ENCODE measurements around the gene KBTBD12. TPM values are rescaled to one million over a fixed set of nuclear protein-coding genes. Genes with fewer than 3 reads are reported as not detected.
"Not testable (repeated sequence)": the region's sequence is repeated elsewhere in the genome, so short reads cannot be mapped to it uniquely, and the experiment has no call there.

Gene KBTBD12
- total RNA-seq, 5 donors from 2014 or later (not counting 1 experiment from before 2014, with no cell fraction given), result not detected

DNA sequence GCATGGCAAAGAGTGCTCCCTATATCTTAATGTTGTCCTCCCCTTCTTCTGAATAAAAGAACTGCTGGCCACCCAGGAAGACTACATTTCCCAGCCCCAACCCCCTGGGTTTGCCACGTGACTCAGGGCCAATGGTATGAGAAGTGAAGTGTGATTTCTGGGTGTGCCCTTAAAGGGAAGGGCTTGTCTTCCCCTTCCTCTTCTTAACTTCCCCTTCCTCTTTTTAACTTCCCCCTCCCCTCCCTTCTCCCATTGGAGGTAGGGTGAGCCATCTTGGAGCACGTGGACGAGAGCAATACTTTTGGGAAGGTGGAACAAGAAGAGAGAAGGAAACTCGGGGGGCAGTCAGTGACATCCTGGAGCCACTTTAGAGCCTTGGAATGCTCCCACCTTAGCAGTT lies 6.8 kb upstream of the KBTBD12 start:
- ChIA-PET POLR2A (no interaction called here), CTCF (no interaction called here)
- Mint-ChIP-seq H3K4me1 (no peaks in the 10 kb centered on the region), H3K4me3 (no peak overlapping the region), H3K27ac (no peak overlapping the region), H3K36me3 (no peaks in the 10 kb centered on the region), H3K9me3 (peaks cover 0 to 6% (median 5%) of the 10 kb centered on the region in 3 donors), H3K27me3 (peaks cover 47 to 51% of the 10 kb centered on the region in 2 donors)
- H3K36me3 ChIP-seq (ENCODE audit: control insufficient read depth in 2 of 2, extremely low read depth in 1 of 2, insufficient read depth in 1 of 2, low read length in 1 of 2), result no peaks in the 10 kb centered on the region
- no CpG with 5 or more reads among the region's 4 CpGs for WGBS (ENCODE audit: insufficient coverage)
- H3K4me1 ChIP-seq (ENCODE audit: control insufficient read depth in 1 of 2, extremely low read depth in 1 of 2, insufficient read depth in 2 of 2, low read length in 2 of 2), result no peaks in the 10 kb centered on the region
- DNase-seq, result no peak
- H3K27me3 ChIP-seq (replicated peaks in 1 of 2; ENCODE audit: control insufficient read depth in 2 of 2, extremely low read depth in 1 of 2, insufficient read depth in 2 of 2, low read length in 1 of 2), result peaks cover 0 to 24% of the 10 kb centered on the region in 2 experiments
- H3K27ac ChIP-seq (ENCODE audit: low read length), result no peak overlapping the region
- no peak for ATAC-seq (replicated peaks in 1 of 4)
- no peak overlapping the region for H3K4me3 ChIP-seq (ENCODE audit: control insufficient read depth in 1 of 2, extremely low read depth in 1 of 2, low read length in 1 of 2)
- H3K9me3 ChIP-seq, result no peaks in the 10 kb centered on the region

DNA sequence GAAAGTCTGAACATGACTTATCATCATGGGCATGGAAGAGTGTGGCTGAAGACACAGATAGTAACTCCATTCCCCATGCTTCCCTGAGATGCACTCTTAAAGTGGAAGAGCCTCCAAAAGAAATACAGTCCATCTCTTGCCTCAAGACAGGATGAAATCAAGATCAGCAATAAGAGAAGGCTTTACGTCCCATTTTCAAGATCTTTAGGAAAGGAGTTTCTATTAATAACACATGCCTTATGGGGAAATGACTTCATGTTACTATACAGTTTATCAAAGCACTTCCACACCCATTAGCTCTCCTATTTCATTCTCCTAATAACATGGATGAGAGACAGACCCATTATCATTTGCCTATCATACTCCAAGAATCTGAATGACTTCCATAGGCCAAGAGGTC lies 6.1 kb upstream of the KBTBD12 start:
- no peaks in the 10 kb centered on the region for H3K9me3 ChIP-seq
- Mint-ChIP-seq H3K36me3 (no peaks in the 10 kb centered on the region), H3K9me3 (peaks cover 0 to 9% (median 4%) of the 10 kb centered on the region in 3 donors), H3K4me1 (no peaks in the 10 kb centered on the region), H3K27me3 (peaks cover 53 to 56% of the 10 kb centered on the region in 2 donors), H3K4me3 (no peak overlapping the region), H3K27ac (no peak overlapping the region)
- H3K27me3 ChIP-seq (replicated peaks in 1 of 2; ENCODE audit: control insufficient read depth in 2 of 2, extremely low read depth in 1 of 2, insufficient read depth in 2 of 2, low read length in 1 of 2), result peaks cover 0 to 24% of the 10 kb centered on the region in 2 experiments
- no peak overlapping the region for H3K4me3 ChIP-seq (ENCODE audit: control insufficient read depth in 1 of 2, extremely low read depth in 1 of 2, low read length in 1 of 2)
- ATAC-seq (replicated peaks in 1 of 4) (no peak), DNase-seq (no peak)
- CTCF ChIA-PET, result no interaction called here
- H3K27ac ChIP-seq (ENCODE audit: low read length), result no peak overlapping the region
- POLR2A ChIA-PET, result no interaction called here
- H3K4me1 ChIP-seq (ENCODE audit: control insufficient read depth in 1 of 2, extremely low read depth in 1 of 2, insufficient read depth in 2 of 2, low read length in 2 of 2), result no peaks in the 10 kb centered on the region
- no CpG with 5 or more reads among the region's 1 CpG for WGBS (ENCODE audit: insufficient coverage)
- no peaks in the 10 kb centered on the region for H3K36me3 ChIP-seq (ENCODE audit: control insufficient read depth in 2 of 2, extremely low read depth in 1 of 2, insufficient read depth in 1 of 2, low read length in 1 of 2)

DNA sequence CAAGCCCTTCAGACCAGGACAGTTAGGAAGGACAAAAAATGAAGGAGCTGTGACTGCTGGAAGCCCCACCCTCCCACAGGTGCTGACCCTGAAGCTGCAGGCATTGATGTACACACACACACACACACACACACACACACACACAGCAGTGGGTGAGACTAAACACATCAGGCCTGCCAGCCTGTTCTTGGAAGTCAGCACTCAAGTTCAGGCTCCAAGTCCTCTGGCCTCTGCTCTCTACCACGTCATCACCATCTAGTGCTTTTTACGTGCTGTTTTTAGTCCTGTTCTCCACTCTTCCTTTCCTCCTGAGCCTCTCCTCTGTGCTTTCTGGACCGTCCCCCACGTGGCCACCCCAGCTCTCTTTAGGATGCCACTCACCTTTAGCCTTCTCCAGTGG lies 5.4 kb upstream of the KBTBD12 start:
- WGBS (ENCODE audit: insufficient coverage), result 65% methylated on average over 2 of the region's 4 CpGs

DNA sequence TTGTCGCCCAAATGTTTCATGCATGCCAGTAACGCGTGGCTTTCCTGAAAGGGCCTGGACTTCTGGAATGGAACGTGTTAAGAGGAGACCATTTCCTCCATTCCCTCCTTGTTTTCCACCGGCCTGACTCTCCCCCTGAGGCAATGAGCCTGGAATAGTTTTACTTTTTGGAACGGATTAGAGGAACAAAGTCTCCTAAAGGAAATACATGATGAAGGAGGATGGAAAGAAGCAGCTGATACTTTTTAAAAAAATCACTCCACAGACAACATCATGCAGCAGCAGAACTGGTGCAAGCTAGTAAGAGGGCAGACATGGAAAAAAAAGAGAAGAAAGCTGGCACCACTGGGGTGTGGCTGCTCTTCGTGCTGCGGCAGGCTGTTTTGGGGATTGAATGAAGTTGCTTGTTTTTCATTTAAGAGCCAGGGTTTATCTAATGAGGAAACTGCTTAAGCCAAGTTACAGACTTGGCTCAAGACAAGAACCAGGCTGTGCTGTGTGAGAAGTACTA lies 3.6 kb upstream of the KBTBD12 start:
- Mint-ChIP-seq H3K27me3 (peaks cover 61 to 62% of the 10 kb centered on the region in 2 donors), H3K4me3 (no peak overlapping the region), H3K9me3 (peaks cover 0 to 6% (median 0%) of the 10 kb centered on the region in 3 donors), H3K27ac (no peak overlapping the region), H3K4me1 (peaks cover 0 to 8% (median 6%) of the 10 kb centered on the region in 3 donors), H3K36me3 (no peaks in the 10 kb centered on the region)
- no peaks in the 10 kb centered on the region for H3K4me1 ChIP-seq (ENCODE audit: control insufficient read depth in 1 of 2, extremely low read depth in 1 of 2, insufficient read depth in 2 of 2, low read length in 2 of 2)
- WGBS (ENCODE audit: insufficient coverage), result no CpG with 5 or more reads among the region's 8 CpGs
- ChIA-PET CTCF (no interaction called here), POLR2A (no interaction called here)
- no peak overlapping the region for H3K27ac ChIP-seq (ENCODE audit: low read length)
- no peaks in the 10 kb centered on the region for H3K9me3 ChIP-seq
- no peak overlapping the region for H3K4me3 ChIP-seq (ENCODE audit: control insufficient read depth in 1 of 2, extremely low read depth in 1 of 2, low read length in 1 of 2)
- ATAC-seq (replicated peaks in 1 of 4) (no peak), DNase-seq (no peak)
- no peaks in the 10 kb centered on the region for H3K36me3 ChIP-seq (ENCODE audit: control insufficient read depth in 2 of 2, extremely low read depth in 1 of 2, insufficient read depth in 1 of 2, low read length in 1 of 2)
- peaks cover 2 to 35% of the 10 kb centered on the region in 2 experiments for H3K27me3 ChIP-seq (replicated peaks in 1 of 2; ENCODE audit: control insufficient read depth in 2 of 2, extremely low read depth in 1 of 2, insufficient read depth in 2 of 2, low read length in 1 of 2)

More for the DNA sequence above, 5.4 kb upstream of the KBTBD12 start:
- Mint-ChIP-seq H3K27me3 (peaks cover 53 to 55% of the 10 kb centered on the region in 2 donors), H3K4me3 (no peak overlapping the region), H3K4me1 (peaks cover 0 to 5% (median 4%) of the 10 kb centered on the region in 3 donors), H3K9me3 (peaks cover 0 to 6% (median 0%) of the 10 kb centered on the region in 3 donors), H3K36me3 (no peaks in the 10 kb centered on the region), H3K27ac (no peak overlapping the region)
- Histone ChIP-seq H3K27me3 (replicated peaks in 1 of 2; ENCODE audit: control insufficient read depth in 2 of 2, extremely low read depth in 1 of 2, insufficient read depth in 2 of 2, low read length in 1 of 2) (peaks cover 2 to 25% of the 10 kb centered on the region in 2 experiments), H3K4me3 (ENCODE audit: control insufficient read depth in 1 of 2, extremely low read depth in 1 of 2, low read length in 1 of 2) (no peak overlapping the region), H3K36me3 (ENCODE audit: control insufficient read depth in 2 of 2, extremely low read depth in 1 of 2, insufficient read depth in 1 of 2, low read length in 1 of 2) (no peaks in the 10 kb centered on the region), H3K4me1 (ENCODE audit: control insufficient read depth in 1 of 2, extremely low read depth in 1 of 2, insufficient read depth in 2 of 2, low read length in 2 of 2) (no peaks in the 10 kb centered on the region), H3K9me3 (no peaks in the 10 kb centered on the region), H3K27ac (ENCODE audit: low read length) (no peak overlapping the region)
- DNase-seq (no peak), ATAC-seq (replicated peaks in 1 of 4) (no peak)
- POLR2A ChIA-PET, result interaction anchor here in 1 of 2 donors (0.6 kb wide), 1 partner anchor 64 kb away, joined by 4 read pairs; no protein-coding TSS in a partner anchor
- CTCF ChIA-PET, result no interaction called here

DNA sequence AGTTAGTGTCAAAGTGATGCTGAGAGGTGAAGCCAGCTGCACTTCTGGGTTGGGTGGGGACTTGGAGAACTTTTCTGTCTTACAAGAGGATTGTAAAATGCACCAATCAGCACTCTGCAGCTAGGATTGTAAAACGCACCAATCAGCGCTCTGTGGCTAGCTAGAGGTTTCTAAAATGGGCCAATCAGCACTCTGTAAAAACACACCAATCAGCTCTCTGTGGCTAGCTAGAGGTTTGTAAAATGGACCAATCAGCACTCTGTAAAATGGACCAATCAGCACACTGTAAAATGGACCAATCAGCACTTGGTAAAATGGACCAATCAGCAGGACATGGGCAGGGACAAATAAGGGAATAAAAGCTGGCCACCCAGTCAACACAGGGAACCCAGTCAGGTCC lies 1.2 kb upstream of the KBTBD12 start:
- H3K36me3 Mint-ChIP-seq; H3K36me3 ChIP-seq (ENCODE audit: control insufficient read depth in 2 of 2, extremely low read depth in 1 of 2, insufficient read depth in 1 of 2, low read length in 1 of 2); H3K9me3 ChIP-seq; H3K4me3 ChIP-seq (ENCODE audit: control insufficient read depth in 1 of 2, extremely low read depth in 1 of 2, low read length in 1 of 2); DNase-seq; H3K9me3 Mint-ChIP-seq; H3K4me3 Mint-ChIP-seq; H3K4me1 ChIP-seq (ENCODE audit: control insufficient read depth in 1 of 2, extremely low read depth in 1 of 2, insufficient read depth in 2 of 2, low read length in 2 of 2); H3K27ac ChIP-seq (ENCODE audit: low read length); ATAC-seq (replicated peaks in 1 of 4); H3K4me1 Mint-ChIP-seq; H3K27ac Mint-ChIP-seq: not testable (repeated sequence)
- peaks cover 65 to 67% of the 10 kb centered on the region in 2 donors for H3K27me3 Mint-ChIP-seq
- CTCF ChIA-PET, result interaction anchor here in 1 of 2 donors (0.6 kb wide), 1 partner anchor 1029 kb away, joined by 3 read pairs; no protein-coding TSS in a partner anchor
- no CpG with 5 or more reads among the region's 2 CpGs for WGBS (ENCODE audit: insufficient coverage)
- H3K27me3 ChIP-seq (replicated peaks in 1 of 2; ENCODE audit: control insufficient read depth in 2 of 2, extremely low read depth in 1 of 2, insufficient read depth in 2 of 2, low read length in 1 of 2), result peaks cover 2 to 33% of the 10 kb centered on the region in 2 experiments
- POLR2A ChIA-PET, result interaction anchor here in 1 of 2 donors (0.6 kb wide), 1 partner anchor 703 kb away, joined by 3 read pairs; no protein-coding TSS in a partner anchor

DNA sequence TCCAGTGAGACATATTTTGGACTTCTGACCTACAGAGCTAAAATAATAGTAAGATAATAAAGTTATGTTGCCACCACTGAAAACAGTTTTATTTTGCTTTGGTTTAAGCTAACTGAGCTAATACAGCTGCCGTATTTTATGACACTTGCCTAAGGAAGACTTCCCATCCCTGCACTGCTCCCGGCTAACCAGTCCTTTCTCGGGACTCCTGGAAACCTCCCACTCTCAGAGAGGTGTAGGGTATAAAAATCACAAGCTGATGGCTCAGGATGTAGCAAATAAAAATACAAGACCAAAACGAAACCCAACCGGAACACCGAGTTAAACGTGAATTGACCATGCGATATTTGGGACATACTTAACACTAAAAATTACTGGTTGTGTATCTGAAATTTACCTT lies 448 bp upstream of the KBTBD12 start:
- H3K27ac ChIP-seq (ENCODE audit: low read length), result no peak overlapping the region
- no peaks in the 10 kb centered on the region for H3K4me1 ChIP-seq (ENCODE audit: control insufficient read depth in 1 of 2, extremely low read depth in 1 of 2, insufficient read depth in 2 of 2, low read length in 2 of 2)
- peak overlapping the region in 1 of 2 donors; percentile 57 for H3K4me3 ChIP-seq (ENCODE audit: control insufficient read depth in 1 of 2, extremely low read depth in 1 of 2, low read length in 1 of 2)
- H3K36me3 ChIP-seq (ENCODE audit: control insufficient read depth in 2 of 2, extremely low read depth in 1 of 2, insufficient read depth in 1 of 2, low read length in 1 of 2), result no peaks in the 10 kb centered on the region
- ATAC-seq (replicated peaks in 1 of 4), result no peak
- Mint-ChIP-seq H3K9me3 (peaks cover 0 to 6% (median 0%) of the 10 kb centered on the region in 3 donors), H3K27me3 (peaks cover 60 to 66% of the 10 kb centered on the region in 2 donors), H3K4me1 (peaks cover 0 to 8% (median 6%) of the 10 kb centered on the region in 3 donors), H3K36me3 (no peaks in the 10 kb centered on the region), H3K27ac (no peak overlapping the region), H3K4me3 (peak overlapping the region in 1 of 3 donors; percentile 42)
- no peak for DNase-seq
- H3K9me3 ChIP-seq, result no peaks in the 10 kb centered on the region
- ChIA-PET POLR2A (interaction anchor here in 1 of 2 donors (0.5 kb wide), 1 partner anchor 266 kb away, joined by 5 read pairs; no protein-coding TSS in a partner anchor), CTCF (no interaction called here)
- no CpG with 5 or more reads among the region's 8 CpGs for WGBS (ENCODE audit: insufficient coverage)
- H3K27me3 ChIP-seq (replicated peaks in 1 of 2; ENCODE audit: control insufficient read depth in 2 of 2, extremely low read depth in 1 of 2, insufficient read depth in 2 of 2, low read length in 1 of 2), result peaks cover 2 to 28% of the 10 kb centered on the region in 2 experiments

Data from T-cell (primary cell).